ENCODE results near the gene ADGRV1. TPM values are rescaled to one million over a fixed set of nuclear protein-coding genes. Genes with fewer than 3 reads are reported as not detected.

ADGRV1 gene
- total and polyA plus RNA-seq, 2 experiments from 2014 or later: 15.5 to 19.6 TPM

DNA sequence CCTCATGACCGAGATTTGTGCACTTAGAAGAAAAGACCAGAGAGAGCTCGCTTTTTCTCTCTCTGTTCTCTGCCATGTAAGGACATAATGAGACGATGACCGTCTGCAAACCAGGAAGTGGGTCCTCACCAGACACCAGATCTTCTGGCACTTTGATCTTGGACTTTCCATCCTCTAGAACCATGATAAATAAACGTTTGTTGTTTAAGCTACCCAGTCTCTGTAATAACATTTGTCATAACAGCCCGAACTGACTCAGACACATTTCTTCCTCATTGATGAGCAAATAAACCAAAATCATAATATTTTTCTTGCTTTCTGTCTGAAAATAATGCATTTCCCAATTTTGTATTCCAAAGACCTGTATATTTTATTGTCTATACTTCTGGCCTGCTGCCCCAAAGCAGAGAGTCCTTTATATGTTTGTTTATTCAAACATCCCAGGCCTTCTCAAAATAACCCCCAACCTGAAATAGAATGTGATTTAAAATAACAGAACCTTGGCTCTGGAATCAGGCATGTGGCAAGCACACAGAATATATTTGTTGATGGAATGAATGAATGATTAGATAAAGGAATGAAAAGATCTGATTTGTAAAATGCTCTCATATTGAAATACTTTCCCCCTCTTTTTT is 396.5 kb downstream of the ADGRV1 start:
- Histone ChIP-seq H3K36me3 (no peaks in the 10 kb centered on the region), H3K4me1 (ENCODE audit: low read depth) (no peaks in the 10 kb centered on the region), H3K27me3 (no peaks in the 10 kb centered on the region), H3K4me3 (no peak overlapping the region), H3K9me3 (ENCODE audit: low read depth) (no peaks in the 10 kb centered on the region), H3K27ac (no peak overlapping the region)
- TF ChIP-seq, protein P1, sequence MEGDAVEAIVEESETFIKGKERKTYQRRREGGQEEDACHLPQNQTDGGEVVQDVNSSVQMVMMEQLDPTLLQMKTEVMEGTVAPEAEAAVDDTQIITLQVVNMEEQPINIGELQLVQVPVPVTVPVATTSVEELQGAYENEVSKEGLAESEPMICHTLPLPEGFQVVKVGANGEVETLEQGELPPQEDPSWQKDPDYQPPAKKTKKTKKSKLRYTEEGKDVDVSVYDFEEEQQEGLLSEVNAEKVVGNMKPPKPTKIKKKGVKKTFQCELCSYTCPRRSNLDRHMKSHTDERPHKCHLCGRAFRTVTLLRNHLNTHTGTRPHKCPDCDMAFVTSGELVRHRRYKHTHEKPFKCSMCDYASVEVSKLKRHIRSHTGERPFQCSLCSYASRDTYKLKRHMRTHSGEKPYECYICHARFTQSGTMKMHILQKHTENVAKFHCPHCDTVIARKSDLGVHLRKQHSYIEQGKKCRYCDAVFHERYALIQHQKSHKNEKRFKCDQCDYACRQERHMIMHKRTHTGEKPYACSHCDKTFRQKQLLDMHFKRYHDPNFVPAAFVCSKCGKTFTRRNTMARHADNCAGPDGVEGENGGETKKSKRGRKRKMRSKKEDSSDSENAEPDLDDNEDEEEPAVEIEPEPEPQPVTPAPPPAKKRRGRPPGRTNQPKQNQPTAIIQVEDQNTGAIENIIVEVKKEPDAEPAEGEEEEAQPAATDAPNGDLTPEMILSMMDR (IDR thresholded peaks at IDR 0.05; ENCODE audit: low read depth, low read length): no peak
- DNase-seq (ENCODE audit: low read depth in 1 of 2, low spot score in 1 of 2): no peak

DNA sequence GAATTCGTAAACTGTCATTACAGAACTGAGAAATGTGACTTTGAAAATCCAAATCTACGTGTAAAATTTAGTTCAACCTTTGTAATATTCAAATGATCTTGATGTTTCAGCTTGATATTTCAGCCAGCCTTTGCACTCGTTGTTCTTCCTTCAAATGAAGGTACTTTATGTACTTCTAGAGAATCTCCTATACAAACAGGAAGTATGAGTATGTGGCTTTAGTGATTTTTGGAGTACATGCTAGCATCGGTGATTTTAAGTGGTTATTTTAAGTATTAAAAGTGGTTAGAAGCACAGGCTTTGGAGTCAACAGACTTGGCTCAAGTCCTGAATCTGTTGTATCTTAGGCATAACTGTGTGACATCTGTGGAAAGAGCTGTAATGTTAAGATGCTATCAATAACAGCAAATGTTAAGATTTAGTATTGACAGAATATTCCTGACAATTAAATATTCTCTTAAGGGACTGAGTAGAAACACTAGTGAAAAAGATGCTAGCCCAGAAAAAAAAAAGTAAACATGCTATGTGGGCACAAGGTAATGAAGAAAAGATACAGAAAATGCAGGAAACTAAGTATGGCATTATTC is 398.0 kb downstream of the ADGRV1 start:
- TF ChIP-seq, protein P1 (IDR thresholded peaks at IDR 0.05; ENCODE audit: low read depth, low read length): no peak
- no peaks in the 10 kb centered on the region for H3K9me3 ChIP-seq (ENCODE audit: low read depth)
- DNase-seq (ENCODE audit: low read depth in 1 of 2, low spot score in 1 of 2): no peak
- H3K4me3 ChIP-seq: no peak overlapping the region
- H3K4me1 ChIP-seq (ENCODE audit: low read depth): no peaks in the 10 kb centered on the region
- no peaks in the 10 kb centered on the region for H3K36me3 ChIP-seq
- no peaks in the 10 kb centered on the region for H3K27me3 ChIP-seq
- no peak overlapping the region for H3K27ac ChIP-seq

DNA sequence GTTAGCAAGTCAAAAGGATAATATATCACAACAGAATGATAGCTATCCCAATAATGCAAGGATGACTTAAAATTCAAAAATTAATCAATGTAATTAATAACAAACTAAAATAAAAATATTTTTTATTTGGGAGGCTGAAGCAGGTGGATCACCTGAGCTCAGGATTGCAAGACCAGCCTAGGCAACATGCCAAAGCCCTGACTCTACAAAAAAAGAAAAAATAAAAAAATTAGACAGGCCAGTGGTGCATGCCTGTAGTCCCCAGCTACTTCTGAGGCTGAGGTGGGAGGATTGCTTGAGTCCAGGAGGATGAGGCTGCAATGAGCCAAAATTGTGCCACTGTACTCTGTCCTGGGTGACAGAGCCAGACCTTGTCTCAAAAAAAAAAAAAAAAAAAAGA is 399.3 kb downstream of the ADGRV1 start:
- no peak for DNase-seq (ENCODE audit: low read depth in 1 of 2, low spot score in 1 of 2)
- Histone ChIP-seq H3K9me3 (ENCODE audit: low read depth) (no peaks in the 10 kb centered on the region), H3K36me3 (no peaks in the 10 kb centered on the region), H3K27me3 (no peaks in the 10 kb centered on the region), H3K4me3 (no peak overlapping the region), H3K4me1 (ENCODE audit: low read depth) (no peaks in the 10 kb centered on the region), H3K27ac (no peak overlapping the region)
- TF ChIP-seq, protein P1 (IDR thresholded peaks at IDR 0.05; ENCODE audit: low read depth, low read length): no peak

DNA sequence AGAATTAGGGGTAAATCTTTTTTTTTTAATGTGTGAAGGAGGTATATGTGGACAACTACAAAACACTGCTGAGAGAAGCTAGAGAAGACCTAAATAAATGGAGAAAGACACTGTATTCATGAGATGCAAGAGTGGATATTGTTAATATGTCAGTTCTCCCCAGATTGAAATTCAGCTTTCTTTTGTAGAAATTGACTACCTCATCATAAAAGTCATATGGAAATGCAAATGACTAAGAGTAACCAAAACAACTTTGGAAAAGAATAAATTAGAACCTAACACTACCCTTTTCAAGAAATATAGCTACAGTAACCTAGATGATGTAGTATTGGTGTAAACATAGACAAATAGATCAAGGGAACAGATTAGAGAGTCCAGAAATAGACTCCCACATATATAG is 400.7 kb downstream of the ADGRV1 start:
- no peak for DNase-seq (ENCODE audit: low read depth in 1 of 2, low spot score in 1 of 2)
- Histone ChIP-seq H3K27ac (no peak overlapping the region), H3K36me3 (no peaks in the 10 kb centered on the region), H3K27me3 (no peaks in the 10 kb centered on the region), H3K9me3 (ENCODE audit: low read depth) (no peaks in the 10 kb centered on the region), H3K4me1 (ENCODE audit: low read depth) (no peaks in the 10 kb centered on the region), H3K4me3 (no peak overlapping the region)
- TF ChIP-seq, protein P1 (IDR thresholded peaks at IDR 0.05; ENCODE audit: low read depth, low read length): no peak

DNA sequence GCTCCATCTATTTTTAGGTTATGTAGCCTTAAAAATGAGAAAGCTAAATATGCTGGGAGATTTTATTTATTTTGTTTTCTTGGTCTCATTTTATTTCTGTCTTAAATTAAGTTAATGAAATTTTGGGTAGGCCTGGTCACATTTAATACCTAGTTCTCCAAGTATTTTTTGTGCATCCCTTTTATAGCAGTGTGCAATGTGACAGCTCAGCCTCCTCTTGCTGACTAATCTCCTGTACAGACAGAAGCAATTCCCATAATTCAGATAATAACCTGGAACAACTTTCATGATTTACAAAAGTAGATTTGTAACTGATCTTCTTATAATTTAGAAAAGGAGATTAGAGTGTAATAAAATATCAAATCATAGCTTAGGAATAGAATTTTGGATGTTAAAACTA is 403.9 kb downstream of the ADGRV1 start:
- Histone ChIP-seq H3K36me3 (no peaks in the 10 kb centered on the region), H3K27ac (no peak overlapping the region), H3K4me1 (ENCODE audit: low read depth) (no peaks in the 10 kb centered on the region), H3K27me3 (no peaks in the 10 kb centered on the region), H3K9me3 (ENCODE audit: low read depth) (no peaks in the 10 kb centered on the region), H3K4me3 (no peak overlapping the region)
- DNase-seq (ENCODE audit: low read depth in 1 of 2, low spot score in 1 of 2): no peak
- TF ChIP-seq, protein P1 (IDR thresholded peaks at IDR 0.05; ENCODE audit: low read depth, low read length): no peak
